Subcutaneous adipose tissue (tissue), 4 donors: Measurements from ENCODE around the gene RTN1. TPM values are rescaled to one million over a fixed set of nuclear protein-coding genes. Genes with fewer than 3 reads are reported as not detected.

ENCODE experiments used
- CTCF ChIP-seq: fragments of 450-650 bp; IDR thresholded peaks from one replicate; pipeline ENCODE4 v1.5.1; 2016; ENCODE audit warnings: low read depth, mild to moderate bottlenecking, control low read depth, antibody characterized with exemption, moderate library complexity
- total RNA-seq, 4 donors: library from RNA; depleted of rRNA; stranded (reverse); fragments of >200 nt; gene quantifications; one replicate each; pipeline ENCODE4 v1.1.0, GENCODE V29; 2016

RTN1 gene
- total RNA-seq, 4 donors from 2014 or later: 30.5 to 92.9 (median 49.8) TPM

- TF ChIP-seq CTCF: no peak
These were observed 166.4 kb downstream of the RTN1 start for GRCh38 chr14:59704054-59704645.

GRCh38 chr14:59699442-59699841 is 171.1 kb downstream of the RTN1 start:
- no peak for TF ChIP-seq CTCF

- no peak for TF ChIP-seq CTCF
These were observed 171.8 kb downstream of the RTN1 start for GRCh38 chr14:59698793-59699192.

- TF ChIP-seq CTCF: no peak
These were observed 175.4 kb downstream of the RTN1 start for GRCh38 chr14:59695198-59695597.

GRCh38 chr14:59691266-59691665 is 179.3 kb downstream of the RTN1 start:
- no peak for TF ChIP-seq CTCF

- no peak for TF ChIP-seq CTCF
These were observed 180.2 kb downstream of the RTN1 start for GRCh38 chr14:59690426-59690825.

- TF ChIP-seq CTCF: no peak
These were observed 182.1 kb downstream of the RTN1 start for GRCh38 chr14:59688224-59689170.
